Measurements from ENCODE around the gene TIGD7.

GRCh38 chr16:3289998-3290673 lies 15.1 kb downstream of the TIGD7 start:
- TF ChIP-seq CTCF (IDR thresholded peaks at IDR 0.05): no peak
- TF ChIP-seq EP300 (IDR thresholded peaks at IDR 0.05): no peak

All from ovary (tissue), 3 donors.